ENCODE measurements around the gene FGF6.
"Not testable (repeated sequence)": the region's sequence is repeated elsewhere in the genome, so short reads cannot be mapped to it uniquely, and the experiment has no call there.

Gene FGF6

GRCh38 chr12:4417936-4418335, 27.7 kb downstream of the FGF6 start:
- TF ChIP-seq CTCF (IDR thresholded peaks at IDR 0.05; ENCODE audit: low read depth, low read length) = no peak
- DNase-seq (ENCODE audit: extremely low read depth, low read depth) = no peak

GRCh38 chr12:4417455-4417854, 28.2 kb downstream of the FGF6 start:
- TF ChIP-seq CTCF (IDR thresholded peaks at IDR 0.05; ENCODE audit: low read depth, low read length) = no peak
- DNase-seq (ENCODE audit: extremely low read depth, low read depth) = no peak

- no peak for DNase-seq (ENCODE audit: extremely low read depth, low read depth)
- TF ChIP-seq CTCF (IDR thresholded peaks at IDR 0.05; ENCODE audit: low read depth, low read length) = no peak
Observed at GRCh38 chr12:4416276-4416675, 29.3 kb downstream of the FGF6 start.

GRCh38 chr12:4412465-4412864, 33.1 kb downstream of the FGF6 start:
- no peak for DNase-seq (ENCODE audit: extremely low read depth, low read depth)
- no peak for TF ChIP-seq CTCF (IDR thresholded peaks at IDR 0.05; ENCODE audit: low read depth, low read length)

- DNase-seq (ENCODE audit: extremely low read depth, low read depth) = no peak
- TF ChIP-seq CTCF (IDR thresholded peaks at IDR 0.05; ENCODE audit: low read depth, low read length) = no peak
Observed at GRCh38 chr12:4412056-4412455, 33.6 kb downstream of the FGF6 start.

- no peak for TF ChIP-seq CTCF (IDR thresholded peaks at IDR 0.05; ENCODE audit: low read depth, low read length)
- DNase-seq (ENCODE audit: extremely low read depth, low read depth) = no peak
Observed at GRCh38 chr12:4407136-4407535, 38.5 kb downstream of the FGF6 start.

- not testable (repeated sequence) for DNase-seq (ENCODE audit: extremely low read depth, low read depth)
Observed at GRCh38 chr12:4404877-4405637, 40.6 kb downstream of the FGF6 start.

GRCh38 chr12:4402996-4403395, 42.6 kb downstream of the FGF6 start:
- TF ChIP-seq CTCF (IDR thresholded peaks at IDR 0.05; ENCODE audit: low read depth, low read length) = no peak
- no peak for DNase-seq (ENCODE audit: extremely low read depth, low read depth)

Data from AG09319 (cell line).